H1 (cell line): Measurements from ENCODE around the gene MYH9. TPM values are rescaled to one million over a fixed set of nuclear protein-coding genes. Genes with fewer than 3 reads are reported as not detected.

Experiments used
- CTCF ChIA-PET: fragments of 300-600 bp; sonication (Branson Sonifier 250); formaldehyde crosslinking; loops from one replicate; lab custom pipeline; 2021; ENCODE audit not compliant: partially characterized antibody; lab: Charles Lee
- POLR2A ChIA-PET: fragments of 300-600 bp; sonication (Branson Sonifier 250); formaldehyde crosslinking; loops from one replicate; lab custom pipeline; 2021; ENCODE audit warnings: inconsistent platforms; ENCODE audit not compliant: partially characterized antibody; lab: Charles Lee
- DNase-seq, 2 experiments: peaks; one replicate each; pipeline versions ENCODE4 v3.0.0 to v3.0.0-alpha.2; 2010 to 2022; ENCODE audit warnings: low spot score in 2 of 2, low read depth in 1 of 2, mixed read lengths in 1 of 2
- FAIRE-seq: peaks from 2 replicates; lab custom pipeline; 2011; peaks lifted over from hg19 to GRCh38; lab: Jason Lieb, UNC
- H2AFZ ChIP-seq: 2 replicates; pipeline ENCODE4 v1.8.1; 2012; ENCODE audit warnings: low read length, inconsistent platforms
- H2AK5ac ChIP-seq: 2 replicates; pipeline ENCODE4 v1.6.1; 2013; ENCODE audit warnings: low read depth, low read length
- H2BK120ac ChIP-seq: replicated peaks from 2 replicates; pipeline ENCODE3; 2013; ENCODE audit warnings: low read depth, low read length, inconsistent platforms
- H2BK12ac ChIP-seq: 2 replicates; pipeline ENCODE4 v1.6.1; 2013; ENCODE audit warnings: low read depth, low read length
- H2BK15ac ChIP-seq: 2 replicates; pipeline ENCODE4 v1.6.1; 2013; ENCODE audit warnings: low read length
- H2BK20ac ChIP-seq: 2 replicates; pipeline ENCODE4 v1.6.1; 2013; ENCODE audit warnings: low read length
- H2BK5ac ChIP-seq: 2 replicates; pipeline ENCODE4 v1.6.1; 2013; ENCODE audit warnings: low read depth, low read length
- H3K14ac ChIP-seq: 2 replicates; pipeline ENCODE4 v1.6.1; 2013; ENCODE audit warnings: inconsistent platforms; ENCODE audit not compliant: insufficient read length
- H3K18ac ChIP-seq: 2 replicates; pipeline ENCODE4 v1.6.1; 2013; ENCODE audit warnings: low read length; ENCODE audit errors: extremely low read depth
- H3K23ac ChIP-seq: 2 replicates; pipeline ENCODE4 v1.6.1; 2013; ENCODE audit warnings: inconsistent platforms; ENCODE audit not compliant: insufficient read length
- H3K23me2 ChIP-seq: 2 replicates; pipeline ENCODE4 v1.6.1; 2013; ENCODE audit warnings: low read depth, low read length
- H3K27ac ChIP-seq: 2 replicates; pipeline ENCODE4 v1.6.1; 2011; ENCODE audit warnings: low read depth, low read length, inconsistent platforms
- H3K27me3 ChIP-seq, 4 experiments: replicated peaks in 1 of 4; 1 replicate in 1 of 4; 2 replicates in 3 of 4; pipeline versions ENCODE4 v1.6.1 to v1.8.1; 2011 to 2013; ENCODE audit warnings: low read length in 3 of 4, mild to moderate bottlenecking in 3 of 4, inconsistent platforms in 2 of 4, mixed read lengths in 2 of 4, moderate library complexity in 1 of 4; ENCODE audit not compliant: control insufficient read depth in 3 of 4, insufficient read depth in 3 of 4; ENCODE audit errors: extremely low read depth in 1 of 4
- H3K36me3 ChIP-seq, 4 experiments: 2 replicates each; pipeline versions ENCODE4 v1.6.1 to v1.8.1; 2011 to 2013; ENCODE audit warnings: mild to moderate bottlenecking in 4 of 4, low read length in 3 of 4, moderate library complexity in 2 of 4, control low read depth in 1 of 4, inconsistent platforms in 1 of 4; ENCODE audit not compliant: insufficient read depth in 4 of 4, control insufficient read depth in 2 of 4
- H3K4ac ChIP-seq: replicated peaks from 2 replicates; pipeline ENCODE3; 2013; ENCODE audit warnings: low read length, low read depth, mixed read lengths, inconsistent platforms; ENCODE audit not compliant: insufficient read length
- H3K4me1 ChIP-seq, 4 experiments: replicated peaks in 1 of 4; 1 replicate in 1 of 4; 2 replicates in 3 of 4; pipeline versions ENCODE4 v1.6.1 to v1.8.1; 2011 to 2013; ENCODE audit warnings: low read length in 3 of 4, inconsistent platforms in 2 of 4, mixed read lengths in 1 of 4; ENCODE audit not compliant: insufficient read depth in 4 of 4, control insufficient read depth in 3 of 4
- H3K4me2 ChIP-seq, 2 experiments: 2 replicates each; pipeline versions ENCODE4 v1.6.1 to v1.8.1; 2011 to 2013; ENCODE audit warnings: low read depth in 2 of 2, low read length in 2 of 2, control low read depth in 1 of 2, inconsistent platforms in 1 of 2, mild to moderate bottlenecking in 1 of 2; ENCODE audit not compliant: insufficient read depth in 1 of 2
- H3K4me3 ChIP-seq, 4 experiments: fragments of 200-600, 300-600 bp in 1 of 4; sonication (generic), shearing (Covaris generic), sonication (Bioruptor Twin) in 1 of 4; 2 replicates each; pipeline versions ENCODE4 v1.5.1 to v1.8.1; 2011 to 2016; ENCODE audit warnings: low read length in 4 of 4, low read depth in 3 of 4, control low read depth in 2 of 4, inconsistent platforms in 2 of 4, mild to moderate bottlenecking in 2 of 4, mixed read lengths in 1 of 4, moderate library complexity in 1 of 4; ENCODE audit not compliant: insufficient read depth in 2 of 4; ENCODE audit errors: extremely low read depth in 1 of 4
- H3K56ac ChIP-seq: replicated peaks from 2 replicates; pipeline ENCODE3; 2013; ENCODE audit warnings: low read depth, mild to moderate bottlenecking, mixed read lengths, low read length, inconsistent platforms; ENCODE audit not compliant: insufficient read length
- H3K79me1 ChIP-seq: 2 replicates; pipeline ENCODE4 v1.6.1; 2013; ENCODE audit warnings: low read depth, low read length, control low read depth
- H3K79me2 ChIP-seq, 2 experiments: 2 replicates each; pipeline versions ENCODE4 v1.6.1 to v1.8.1; 2012 to 2013; ENCODE audit warnings: low read length in 2 of 2, mild to moderate bottlenecking in 2 of 2, inconsistent platforms in 1 of 2; ENCODE audit not compliant: insufficient read depth in 2 of 2, control insufficient read depth in 1 of 2
- H3K9ac ChIP-seq, 4 experiments: replicated peaks in 1 of 4; 1 replicate in 1 of 4; 2 replicates in 3 of 4; pipeline versions ENCODE4 v1.6.1 to v1.8.1; 2011 to 2013; ENCODE audit warnings: low read depth in 3 of 4, low read length in 3 of 4, control low read depth in 2 of 4, mild to moderate bottlenecking in 2 of 4, moderate library complexity in 2 of 4, inconsistent platforms in 1 of 4; ENCODE audit errors: extremely low read depth in 1 of 4
- H3K9me3 ChIP-seq, 2 experiments: 2 replicates each; pipeline versions ENCODE4 v1.6.1 to v1.8.1; 2012 to 2013; ENCODE audit warnings: mild to moderate bottlenecking in 2 of 2, moderate library complexity in 2 of 2, control low read depth in 1 of 2, inconsistent platforms in 1 of 2, low read depth in 1 of 2, low read length in 1 of 2, mixed read lengths in 1 of 2; ENCODE audit not compliant: insufficient read depth in 2 of 2
- H4K20me1 ChIP-seq, 2 experiments: replicated peaks in 1 of 2; 2 replicates each; pipeline versions ENCODE3 to v1.8.1; 2011 to 2013; ENCODE audit warnings: inconsistent platforms in 2 of 2, low read length in 2 of 2, mild to moderate bottlenecking in 1 of 2; ENCODE audit not compliant: insufficient read depth in 2 of 2, control insufficient read depth in 1 of 2
- H4K5ac ChIP-seq: 2 replicates; pipeline ENCODE4 v1.6.1; 2013; ENCODE audit warnings: low read length, low read depth, mixed read lengths, inconsistent platforms; ENCODE audit not compliant: insufficient read length
- H4K8ac ChIP-seq: 2 replicates; pipeline ENCODE4 v1.8.0; 2013; ENCODE audit warnings: mild to moderate bottlenecking, moderate library complexity, low read length, inconsistent platforms; ENCODE audit not compliant: insufficient read depth; ENCODE audit errors: extremely low read depth
- H4K91ac ChIP-seq: replicated peaks from 2 replicates; pipeline ENCODE3; 2013; ENCODE audit warnings: low read length, mixed read lengths, inconsistent platforms; ENCODE audit not compliant: insufficient read length
- BCL11A ChIP-seq, 2 experiments: IDR thresholded peaks; one replicate each; pipeline ENCODE4 v1.6.1; 2011; ENCODE audit warnings: low read depth in 2 of 2, low read length in 2 of 2, mild to moderate bottlenecking in 2 of 2
- BRCA1 ChIP-seq: IDR thresholded peaks from 2 replicates; pipeline ENCODE4 v1.6.1; 2012; ENCODE audit warnings: low read depth, low read length, improper control_type of control experiment
- CBX8 ChIP-seq: fragments of 300-800, 300-1000 bp; sonication (generic); IDR thresholded peaks from 2 replicates; pipeline ENCODE4 v1.7.1; 2016; ENCODE audit warnings: low read depth, low read length, borderline replicate concordance
- CHD2 ChIP-seq: IDR thresholded peaks from 2 replicates; pipeline ENCODE4 v1.6.1; 2012; ENCODE audit warnings: low read length, improper control_type of control experiment
- EZH2 ChIP-seq: fragments of 200-600 bp; sonication (generic); IDR thresholded peaks from 2 replicates; pipeline ENCODE4 v1.7.1; 2012; ENCODE audit warnings: low read depth, mild to moderate bottlenecking, moderate library complexity, low read length, inconsistent platforms; ENCODE audit not compliant: severe bottlenecking
- GTF2F1 ChIP-seq: IDR thresholded peaks from 2 replicates; pipeline ENCODE4 v1.6.1; 2012; ENCODE audit warnings: low read depth, low read length, improper control_type of control experiment, borderline replicate concordance
- HDAC6 ChIP-seq: IDR thresholded peaks from one replicate; pipeline ENCODE4 v1.7.1; 2012; ENCODE audit warnings: low read depth, mild to moderate bottlenecking, inconsistent platforms, low read length, moderate library complexity
- MAX ChIP-seq: IDR thresholded peaks from 2 replicates; pipeline ENCODE4 v1.6.1; 2012; ENCODE audit warnings: inconsistent platforms
- NRF1 ChIP-seq: IDR thresholded peaks from 2 replicates; pipeline ENCODE4 v1.6.1; 2011; ENCODE audit warnings: mild to moderate bottlenecking, low read depth, low read length, improper control_type of control experiment
- RXRA ChIP-seq: IDR thresholded peaks from 2 replicates; pipeline ENCODE4 v1.6.1; 2011; ENCODE audit warnings: low read depth, mild to moderate bottlenecking, low read length, moderate library complexity; ENCODE audit not compliant: insufficient read depth
- SIN3A ChIP-seq, 2 experiments: IDR thresholded peaks in 1 of 2; conservative IDR thresholded peaks in 1 of 2; 2 replicates each; pipeline ENCODE4 v1.6.1; 2011 to 2012; ENCODE audit warnings: low read length in 2 of 2, improper control_type of control experiment in 1 of 2, low read depth in 1 of 2, mild to moderate bottlenecking in 1 of 2
- SIX5 ChIP-seq: IDR thresholded peaks from 2 replicates; pipeline ENCODE4 v1.6.1; 2011; ENCODE audit warnings: mild to moderate bottlenecking, low read depth, low read length
- ZNF274 ChIP-seq: IDR thresholded peaks from 2 replicates; pipeline ENCODE4 v1.7.0; 2012; ENCODE audit warnings: low read length, borderline replicate concordance; ENCODE audit errors: extremely low read depth
- WGBS, 2 experiments: shearing (Covaris generic) in 1 of 2; methylation state at CpG; one replicate each; pipeline versions ENCODE4 v1.1.6 to v1.1.7; 2013 to 2015; ENCODE audit warnings: low lambda C conversion rate in 2 of 2, mixed read lengths in 2 of 2, inconsistent platforms in 1 of 2, low coverage in 1 of 2, missing lambda C conversion rate in 1 of 2; ENCODE audit not compliant: insufficient replicate concordance in 2 of 2, insufficient coverage in 1 of 2, insufficient read length in 1 of 2; ENCODE audit errors: extremely low coverage in 1 of 2, missing lambda C conversion rate in 1 of 2; 5-methylcytosine and 5-hydroxymethylcytosine counted together
- polyA plus RNA-seq, 7 experiments: library from polyadenylated mRNA; depleted of rRNA in 3 of 7; stranded (reverse) in 5 of 7; unstranded in 2 of 7; fragments of >200 nt in 5 of 7; fragments of 200-250 nt in 2 of 7; gene quantifications; 1 replicate in 5 of 7; 2 replicates in 1 of 7; 4 replicates in 1 of 7; pipeline versions ENCODE4 v1.2.1 to v1.2.3, GENCODE V29; 2011 to 2013; ENCODE audit warnings: missing spikeins in 2 of 7, mixed read lengths in 2 of 7
- total RNA-seq: library from RNA; stranded (reverse); fragmentation: NEBNext Ultra II Directional; extraction: Animal tissue kit (Norgen Biotek cat#: 25700); gene quantifications from 2 replicates; pipeline ENCODE4 v1.2.1, GENCODE V29; 2021

MYH9 gene
- total and polyA plus RNA-seq, 2 of the 8 experiments (the other 6 are each of a cell fraction or from before 2014, with no cell fraction given), result 24.9 to 322 TPM

- Histone ChIP-seq H3K56ac (no peak overlapping the region), H3K4me2 (no peak overlapping the region), H2BK20ac (no peak overlapping the region), H2AFZ (no peak overlapping the region), H3K4me1 (peaks cover 0 to 3% (median 0%) of the 10 kb centered on the region in 4 experiments; a peak in 1 of 7 replicates), H3K9me3 (no peaks in the 10 kb centered on the region), H3K4me3 (no peak overlapping the region), H4K5ac (no peak overlapping the region), H2BK120ac (no peak overlapping the region), H2BK5ac (no peak overlapping the region), H4K8ac (no peak overlapping the region), H3K9ac (no peak overlapping the region), H3K79me2 (no peaks in the 10 kb centered on the region), H3K4ac (no peak overlapping the region), H4K20me1 (no peaks in the 10 kb centered on the region), H3K79me1 (no peaks in the 10 kb centered on the region), H3K14ac (no peak overlapping the region), H4K91ac (no peak overlapping the region), H3K27me3 (no peaks in the 10 kb centered on the region), H3K23me2 (no peaks in the 10 kb centered on the region; the same call in 1 of the 2 replicates), H2BK15ac (no peak overlapping the region), H3K18ac (no peak overlapping the region), H3K27ac (no peak overlapping the region; the same call in 1 of the 2 replicates), H3K36me3 (peaks cover 0 to 3% (median 0%) of the 10 kb centered on the region in 4 experiments; a peak in 3 of 8 replicates), H2BK12ac (no peak overlapping the region), H2AK5ac (no peak overlapping the region), H3K23ac (no peak overlapping the region)
- DNase-seq, result no peak
- POLR2A ChIA-PET, result interaction anchor here (0.7 kb wide), 1 partner anchor 29 kb away, joined by 3 read pairs; no protein-coding TSS in a partner anchor
- WGBS, 2 experiments, result 83% methylated on average over 12 of the region's 13 CpGs; no CpG with 5 or more reads in 1 of the 2 experiments
- FAIRE-seq, result no peak
- CTCF ChIA-PET, result interaction anchor here (1.0 to 1.6 kb wide), 3 partner anchors 29 to 254 kb away, joined by 3 to 7 read pairs (median 4); no protein-coding TSS in a partner anchor
- TF ChIP-seq SIN3A (conservative IDR thresholded peaks at IDR 0.05 in 1 of 2, IDR thresholded peaks at IDR 0.05 in 1 of 2; ENCODE audit: low read depth in 1 of 2, low read length in 2 of 2) (no peak), HDAC6 (no peak), BRCA1 (no peak), NRF1 (no peak), EZH2 (no peak), SIX5 (no peak), BCL11A (IDR thresholded peaks at IDR 0.05; ENCODE audit: low read depth in 2 of 2, low read length in 2 of 2) (no peak), GTF2F1 (no peak), CBX8 (no peak), ZNF274 (no peak), RXRA (no peak), MAX (no peak), CHD2 (no peak)
These were observed 154.9 kb downstream of the MYH9 start for GRCh38 chr22:36232715-36233401.
